IMR-90 (cell line): ENCODE measurements around the gene PCGF3. TPM values are rescaled to one million over a fixed set of nuclear protein-coding genes. Genes with fewer than 3 reads are reported as not detected.

ENCODE experiments used
- ATAC-seq: fragments of 200-7000 bp; cut with Tn5 transposase; 2 replicates; pipeline ENCODE4 v1.9.1; 2020; ENCODE audit warnings: low read depth, mild to moderate bottlenecking, moderate library complexity
- BruUV-seq: library from RNA; stranded (reverse); fragments of 400-500 nt; replicated peaks from 2 replicates; lab custom pipeline; 2021; lab: Mats Ljungman, UMichigan
- CTCF ChIA-PET: fragments of 300-600 bp; formaldehyde crosslinking; extraction: SDS; loops from one replicate; lab custom pipeline; 2021; ENCODE audit warnings: antibody characterized with exemption; lab: Yijun Ruan, JAX
- POLR2A ChIA-PET: fragments of 300-600 bp; sonication (Branson Sonifier 250); formaldehyde crosslinking; loops from one replicate; lab custom pipeline; 2022; ENCODE audit warnings: antibody characterized with exemption; ENCODE audit not compliant: unreplicated experiment; lab: Charles Lee
- DNase-seq: peaks from one replicate; pipeline ENCODE4 v3.0.0; 2013
- H2AFZ ChIP-seq: replicated peaks from 2 replicates; pipeline ENCODE3; 2013; ENCODE audit warnings: low read length, mild to moderate bottlenecking; ENCODE audit not compliant: poor library complexity
- H2AK5ac ChIP-seq: 2 replicates; pipeline ENCODE4 v1.6.1; 2013; ENCODE audit warnings: low read depth, low read length, inconsistent platforms
- H2AK9ac ChIP-seq: replicated peaks from 2 replicates; pipeline ENCODE3; 2013; ENCODE audit warnings: mild to moderate bottlenecking, low read depth, low read length, moderate library complexity; ENCODE audit not compliant: poor library complexity
- H2BK120ac ChIP-seq: 2 replicates; pipeline ENCODE4 v1.6.1; 2013; ENCODE audit warnings: low read depth, low read length, inconsistent platforms
- H2BK15ac ChIP-seq: 3 replicates; pipeline ENCODE4 v1.6.1; 2013; ENCODE audit warnings: low read depth, low read length, inconsistent platforms
- H2BK20ac ChIP-seq: 2 replicates; pipeline ENCODE4 v1.6.1; 2013; ENCODE audit warnings: low read depth, mild to moderate bottlenecking, inconsistent platforms, low read length, moderate library complexity
- H2BK5ac ChIP-seq: 2 replicates; pipeline ENCODE4 v1.6.1; 2013; ENCODE audit warnings: mild to moderate bottlenecking, low read depth, low read length, inconsistent platforms; ENCODE audit not compliant: poor library complexity, severe bottlenecking
- H3K14ac ChIP-seq: replicated peaks from 2 replicates; pipeline ENCODE4 v1.6.1; 2013; ENCODE audit warnings: low read depth, low read length, inconsistent platforms
- H3K18ac ChIP-seq: 2 replicates; pipeline ENCODE4 v1.6.1; 2013; ENCODE audit warnings: low read depth, low read length, control low read depth
- H3K23ac ChIP-seq: 2 replicates; pipeline ENCODE4 v1.6.1; 2013; ENCODE audit warnings: low read depth, low read length, inconsistent platforms
- H3K27ac ChIP-seq: 2 replicates; pipeline ENCODE4 v1.5.1; 2013; ENCODE audit warnings: mild to moderate bottlenecking, control low read depth, low read length; ENCODE audit not compliant: insufficient read depth
- H3K27me3 ChIP-seq: 2 replicates; pipeline ENCODE4 v1.6.1; 2013; ENCODE audit warnings: low read length; ENCODE audit not compliant: control insufficient read depth, insufficient read depth
- H3K36me3 ChIP-seq: 2 replicates; pipeline ENCODE4 v1.6.1; 2013; ENCODE audit warnings: low read length, mixed read lengths; ENCODE audit not compliant: control insufficient read depth, insufficient read depth
- H3K4ac ChIP-seq: 2 replicates; pipeline ENCODE4 v1.6.1; 2013; ENCODE audit warnings: low read depth, low read length, inconsistent platforms
- H3K4me1 ChIP-seq: 2 replicates; pipeline ENCODE4 v1.6.1; 2013; ENCODE audit warnings: low read length, mixed read lengths; ENCODE audit not compliant: control insufficient read depth, insufficient read depth
- H3K4me2 ChIP-seq: 2 replicates; pipeline ENCODE4 v1.6.1; 2013; ENCODE audit warnings: low read depth, mild to moderate bottlenecking, control low read depth, low read length, moderate library complexity
- H3K4me3 ChIP-seq: 2 replicates; pipeline ENCODE4 v1.5.1; 2013; ENCODE audit warnings: low read depth, mild to moderate bottlenecking, control low read depth, low read length, moderate library complexity; ENCODE audit not compliant: insufficient read depth
- H3K56ac ChIP-seq: 2 replicates; pipeline ENCODE4 v1.6.1; 2013; ENCODE audit warnings: low read length, inconsistent platforms; ENCODE audit not compliant: insufficient read depth; ENCODE audit errors: extremely low read depth
- H3K79me1 ChIP-seq, 2 experiments: 2 replicates each; pipeline ENCODE4 v1.6.1; 2013; ENCODE audit warnings: low read length in 2 of 2, inconsistent platforms in 1 of 2, low read depth in 1 of 2
- H3K9ac ChIP-seq: 2 replicates; pipeline ENCODE4 v1.6.1; 2013; ENCODE audit warnings: low read depth, low read length, control low read depth
- H3K9me1 ChIP-seq: 2 replicates; pipeline ENCODE4 v1.6.1; 2013; ENCODE audit warnings: low read length, inconsistent platforms; ENCODE audit not compliant: insufficient read depth
- H3K9me3 ChIP-seq: 2 replicates; pipeline ENCODE4 v1.6.1; 2013; ENCODE audit warnings: low read length; ENCODE audit not compliant: control insufficient read depth, insufficient read depth
- H4K20me1 ChIP-seq: 2 replicates; pipeline ENCODE4 v1.6.1; 2013; ENCODE audit warnings: low read length, inconsistent platforms; ENCODE audit not compliant: insufficient read depth
- H4K5ac ChIP-seq: 2 replicates; pipeline ENCODE4 v1.6.1; 2013; ENCODE audit warnings: mild to moderate bottlenecking, low read depth, low read length, control low read depth
- H4K8ac ChIP-seq, 2 experiments: 2 replicates each; pipeline ENCODE4 v1.6.1; 2013; ENCODE audit warnings: low read depth in 2 of 2, low read length in 2 of 2, control low read depth in 1 of 2, inconsistent platforms in 1 of 2
- H4K91ac ChIP-seq: 2 replicates; pipeline ENCODE4 v1.6.1; 2013; ENCODE audit warnings: low read depth, low read length, inconsistent platforms; ENCODE audit not compliant: insufficient read depth
- BHLHE40 ChIP-seq: fragments of 150-350 bp; IDR thresholded peaks from 2 replicates; pipeline ENCODE4 v1.6.1; 2016; ENCODE audit warnings: mild to moderate bottlenecking, low read depth, low read length
- FOS ChIP-seq: fragments of 150-350 bp; IDR thresholded peaks from 2 replicates; pipeline ENCODE4 v1.6.1; 2016; ENCODE audit warnings: low read depth, low read length
- MAZ ChIP-seq: IDR thresholded peaks from 2 replicates; pipeline ENCODE4 v1.6.1; 2012; ENCODE audit warnings: low read depth, mild to moderate bottlenecking, low read length, improper control_type of control experiment, moderate library complexity, borderline replicate concordance
- MXI1 ChIP-seq: IDR thresholded peaks from 2 replicates; pipeline ENCODE4 v1.6.1; 2012; ENCODE audit warnings: low read depth, mild to moderate bottlenecking, low read length, moderate library complexity, borderline replicate concordance
- POLR2A ChIP-seq: IDR thresholded peaks from 2 replicates; pipeline ENCODE4 v1.6.1; 2012; ENCODE audit warnings: mild to moderate bottlenecking, low read depth, low read length
- RAD21 ChIP-seq: IDR thresholded peaks from 2 replicates; pipeline ENCODE4 v1.6.1; 2012; ENCODE audit warnings: low read length, improper control_type of control experiment
- RCOR1 ChIP-seq: IDR thresholded peaks from 2 replicates; pipeline ENCODE4 v1.6.1; 2012; ENCODE audit warnings: mild to moderate bottlenecking, low read length, improper control_type of control experiment; ENCODE audit not compliant: insufficient replicate concordance
- RFX5 ChIP-seq: IDR thresholded peaks from 2 replicates; pipeline ENCODE4 v1.8.0; 2012; ENCODE audit warnings: low read depth, mild to moderate bottlenecking, low read length, moderate library complexity
- SMC3 ChIP-seq: fragments of 150-350 bp; IDR thresholded peaks from 2 replicates; pipeline ENCODE4 v1.6.1; 2016; ENCODE audit warnings: low read depth, mild to moderate bottlenecking, antibody characterized with exemption, low read length, moderate library complexity
- WGBS, 2 experiments: methylation state at CpG; one replicate each; pipeline versions ENCODE4 v1.1.5 to v1.1.7; 2013; ENCODE audit warnings: missing lambda C conversion rate in 2 of 2; ENCODE audit not compliant: insufficient read length in 1 of 2; ENCODE audit errors: extremely low coverage in 2 of 2; 5-methylcytosine and 5-hydroxymethylcytosine counted together
- dilution Hi-C: fragments of 300-500 bp; cut with HindIII; formaldehyde crosslinking; loops from one replicate; pipeline ENCODE4 v1.14.3; 2018; ENCODE audit warnings: low sequenced_read_pairs; ENCODE audit not compliant: unreplicated experiment
- in situ Hi-C: fragments of 300-500 bp; cut with MboI; formaldehyde crosslinking; loops from 3 replicates; pipeline ENCODE4 v1.14.3; 2019; ENCODE audit warnings: low sequenced_read_pairs, inconsistent platforms, mixed read lengths
- intact Hi-C: fragments of 100-400 bp; cut with micrococcal nuclease; formaldehyde crosslinking; loops from 2 replicates; pipeline ENCODE4 v1.10.0; 2022
- polyA plus RNA-seq, 3 experiments: library from polyadenylated mRNA; depleted of rRNA; stranded (reverse); fragments of >200 nt; gene quantifications; 2 replicates each; pipeline ENCODE4 v1.2.3, GENCODE V29; 2012; ENCODE audit warnings: low replicate concordance in 1 of 3
- total RNA-seq: library from RNA; depleted of rRNA; stranded (reverse); fragments of >200 nt; gene quantifications from 2 replicates; pipeline ENCODE4 v1.2.3, GENCODE V29; 2012
- TF ChIP-seq, protein P1 (sequence below): fragments of 150-350 bp; IDR thresholded peaks from 2 replicates; pipeline ENCODE4 v1.6.1; 2016; ENCODE audit warnings: low read depth, mild to moderate bottlenecking, low read length, moderate library complexity, borderline replicate concordance
- TF ChIP-seq, protein P2 (sequence below): conservative IDR thresholded peaks from 2 replicates; pipeline ENCODE4 v1.5.1; 2012; ENCODE audit warnings: mild to moderate bottlenecking, low read depth, low read length, improper control_type of control experiment

Gene PCGF3
- total and polyA plus RNA-seq, 2 of the 4 experiments (the other 2 are of a cell fraction) = 40.0 to 55.3 TPM

DNA sequence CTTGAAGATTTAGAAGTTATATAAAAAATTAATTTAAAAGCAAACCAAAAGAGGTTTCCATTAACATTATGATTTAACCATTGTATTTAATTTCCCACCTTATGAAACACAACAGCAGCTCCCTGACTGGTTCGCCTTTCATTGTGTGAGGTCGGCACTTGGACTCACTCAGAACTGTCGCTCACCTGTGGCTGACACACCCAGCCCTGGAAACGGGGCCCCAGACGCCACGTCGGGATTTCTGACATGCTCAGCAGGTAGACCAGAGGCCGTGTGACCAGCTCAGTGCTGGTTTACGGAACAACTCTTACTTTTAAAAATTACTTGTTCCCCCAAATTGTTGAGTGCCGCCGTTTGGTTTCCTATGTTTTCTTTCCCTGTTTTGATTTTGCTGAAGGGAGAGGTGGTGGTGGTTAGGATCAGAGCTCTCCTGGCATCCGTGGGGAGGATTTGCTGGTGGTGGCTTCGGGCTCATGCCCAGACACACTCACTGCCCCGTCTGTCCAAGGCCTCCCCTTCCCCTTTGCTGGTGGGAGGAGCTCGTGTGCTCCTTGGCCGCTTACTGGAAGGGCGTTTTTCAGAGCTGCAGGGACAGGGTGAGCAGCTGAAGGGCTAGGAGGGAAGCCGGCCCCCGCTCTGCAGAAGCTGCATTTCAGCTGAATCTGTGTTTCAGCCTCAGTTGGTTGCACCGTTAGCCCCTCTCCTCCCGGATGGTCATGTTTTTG is 61.1 kb downstream of the PCGF3 start (continued):
- no peak for TF ChIP-seq RFX5

DNA sequence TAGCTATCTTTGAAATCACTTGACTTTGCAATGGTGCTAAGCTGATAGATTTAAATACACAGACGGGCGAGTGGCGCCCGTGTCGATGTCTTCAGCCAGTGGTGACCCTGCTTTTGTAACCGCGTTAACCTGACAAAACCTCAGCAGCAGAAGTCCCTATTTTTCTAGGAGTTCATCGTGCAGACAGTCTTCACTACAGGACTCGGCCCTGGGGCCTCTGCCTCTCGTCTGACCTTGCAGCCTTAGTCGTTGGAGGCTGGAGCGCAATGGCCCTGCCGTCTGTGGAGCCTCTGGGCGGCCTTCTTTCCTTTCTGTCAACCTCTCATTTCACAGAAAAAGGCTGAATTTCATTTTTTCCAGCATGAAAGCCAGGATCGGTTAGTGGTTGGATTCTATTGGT is 62.4 kb downstream of the PCGF3 start:
- intact Hi-C loops = no loop called here
- H3K9me1 ChIP-seq = peaks cover 14% of the 10 kb centered on the region
- H3K56ac ChIP-seq = no peak overlapping the region
- H3K18ac ChIP-seq = no peak overlapping the region
- DNase-seq (no peak), ATAC-seq (no peak)
- peaks cover 97% of the 10 kb centered on the region for H4K20me1 ChIP-seq
- H2BK20ac ChIP-seq = no peak overlapping the region
- H2AK9ac ChIP-seq = no peak overlapping the region
- H3K36me3 ChIP-seq = peaks cover 63% of the 10 kb centered on the region
- BruUV-seq = TSS peak; percentile 45
- POLR2A ChIA-PET = interaction anchor here (0.8 kb wide), 1 partner anchor 14 kb away, joined by 3 read pairs; no protein-coding TSS in a partner anchor
- H3K4me3 ChIP-seq = no peak overlapping the region
- H2BK120ac ChIP-seq = no peak overlapping the region
- CTCF ChIA-PET = no interaction called here
- no peak overlapping the region for H4K91ac ChIP-seq
- peaks cover 20 to 81% of the 10 kb centered on the region in 2 experiments for H3K79me1 ChIP-seq
- no peak overlapping the region for H3K27ac ChIP-seq
- H4K5ac ChIP-seq = no peak overlapping the region
- no peaks in the 10 kb centered on the region for H3K9me3 ChIP-seq
- H3K9ac ChIP-seq = no peak overlapping the region
- H3K23ac ChIP-seq = no peak overlapping the region
- dilution Hi-C loops = no loop called here
- no peak overlapping the region for H2AFZ ChIP-seq
- H3K4ac ChIP-seq = no peak overlapping the region
- H2AK5ac ChIP-seq = no peak overlapping the region
- no peak overlapping the region for H3K14ac ChIP-seq
- H4K8ac ChIP-seq = no peak overlapping the region
- H3K4me1 ChIP-seq = peaks cover 2% of the 10 kb centered on the region; the same call in 1 of the 2 replicates
- WGBS, 2 experiments = 96% methylated on average over 9 of the region's 15 CpGs; no CpG with 5 or more reads in 1 of the 2 experiments
- no peak overlapping the region for H3K4me2 ChIP-seq
- no peaks in the 10 kb centered on the region for H3K27me3 ChIP-seq
- no peak for TF ChIP-seq SMC3
- no peak for TF ChIP-seq FOS
- no peak for TF ChIP-seq BHLHE40
- TF ChIP-seq RFX5 = no peak
- TF ChIP-seq MXI1 = no peak
- no peak for TF ChIP-seq MAZ
- TF ChIP-seq, protein P1, sequence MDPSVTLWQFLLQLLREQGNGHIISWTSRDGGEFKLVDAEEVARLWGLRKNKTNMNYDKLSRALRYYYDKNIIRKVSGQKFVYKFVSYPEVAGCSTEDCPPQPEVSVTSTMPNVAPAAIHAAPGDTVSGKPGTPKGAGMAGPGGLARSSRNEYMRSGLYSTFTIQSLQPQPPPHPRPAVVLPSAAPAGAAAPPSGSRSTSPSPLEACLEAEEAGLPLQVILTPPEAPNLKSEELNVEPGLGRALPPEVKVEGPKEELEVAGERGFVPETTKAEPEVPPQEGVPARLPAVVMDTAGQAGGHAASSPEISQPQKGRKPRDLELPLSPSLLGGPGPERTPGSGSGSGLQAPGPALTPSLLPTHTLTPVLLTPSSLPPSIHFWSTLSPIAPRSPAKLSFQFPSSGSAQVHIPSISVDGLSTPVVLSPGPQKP = no peak
- TF ChIP-seq POLR2A = no peak
- TF ChIP-seq, protein P2, sequence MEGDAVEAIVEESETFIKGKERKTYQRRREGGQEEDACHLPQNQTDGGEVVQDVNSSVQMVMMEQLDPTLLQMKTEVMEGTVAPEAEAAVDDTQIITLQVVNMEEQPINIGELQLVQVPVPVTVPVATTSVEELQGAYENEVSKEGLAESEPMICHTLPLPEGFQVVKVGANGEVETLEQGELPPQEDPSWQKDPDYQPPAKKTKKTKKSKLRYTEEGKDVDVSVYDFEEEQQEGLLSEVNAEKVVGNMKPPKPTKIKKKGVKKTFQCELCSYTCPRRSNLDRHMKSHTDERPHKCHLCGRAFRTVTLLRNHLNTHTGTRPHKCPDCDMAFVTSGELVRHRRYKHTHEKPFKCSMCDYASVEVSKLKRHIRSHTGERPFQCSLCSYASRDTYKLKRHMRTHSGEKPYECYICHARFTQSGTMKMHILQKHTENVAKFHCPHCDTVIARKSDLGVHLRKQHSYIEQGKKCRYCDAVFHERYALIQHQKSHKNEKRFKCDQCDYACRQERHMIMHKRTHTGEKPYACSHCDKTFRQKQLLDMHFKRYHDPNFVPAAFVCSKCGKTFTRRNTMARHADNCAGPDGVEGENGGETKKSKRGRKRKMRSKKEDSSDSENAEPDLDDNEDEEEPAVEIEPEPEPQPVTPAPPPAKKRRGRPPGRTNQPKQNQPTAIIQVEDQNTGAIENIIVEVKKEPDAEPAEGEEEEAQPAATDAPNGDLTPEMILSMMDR = no peak
- no peak for TF ChIP-seq RCOR1
- TF ChIP-seq RAD21 = no peak
- H2BK15ac ChIP-seq = no peak overlapping the region
- in situ Hi-C loops = no loop called here
- no peak overlapping the region for H2BK5ac ChIP-seq
